ENCODE results near the gene CD7. TPM values are rescaled to one million over a fixed set of nuclear protein-coding genes. Genes with fewer than 3 reads are reported as not detected.
A peak's percentile ranks its signal among the peaks of the same experiment; 100 is the strongest.

The CD7 gene
- total RNA-seq, 2 donors from 2014 or later = 2.8 TPM; not detected in 1

GRCh38 chr17:82354804-82355308 is 37.4 kb upstream of the CD7 start:
- no peak for DNase-seq (ENCODE audit: low spot score)
- H3K36me3 ChIP-seq = no peaks in the 10 kb centered on the region
- TF ChIP-seq POLR2AphosphoS5 (IDR thresholded peaks at IDR 0.05) = no peak
- no peak for TF ChIP-seq POLR2A (IDR thresholded peaks at IDR 0.05)
- no peak for TF ChIP-seq CTCF (IDR thresholded peaks at IDR 0.05)
- H3K27me3 ChIP-seq (replicated peaks; ENCODE audit: insufficient read depth) = no peaks in the 10 kb centered on the region
- H3K4me1 ChIP-seq (replicated peaks) = no peaks in the 10 kb centered on the region
- H3K9me3 ChIP-seq = no peaks in the 10 kb centered on the region
- H3K4me3 ChIP-seq = no peak overlapping the region
- intact Hi-C loops (cut with DNase I) = loop anchor here (5.0 to 10.0 kb wide), 2 partner anchors 197 to 420 kb away; no protein-coding TSS in a partner anchor
- no peak overlapping the region for H3K27ac ChIP-seq
- WGBS = 90% methylated on average over 7 of the region's 7 CpGs

- H3K36me3 ChIP-seq = no peaks in the 10 kb centered on the region
- no peak for DNase-seq (ENCODE audit: low spot score)
- intact Hi-C loops (cut with DNase I) = loop anchor here (1.0 to 10.0 kb wide), 3 partner anchors 61 to 421 kb away; no protein-coding TSS in a partner anchor
- no peaks in the 10 kb centered on the region for H3K9me3 ChIP-seq
- H3K27ac ChIP-seq = no peak overlapping the region
- no peak overlapping the region for H3K4me3 ChIP-seq
- no peaks in the 10 kb centered on the region for H3K4me1 ChIP-seq (replicated peaks)
- H3K27me3 ChIP-seq (replicated peaks; ENCODE audit: insufficient read depth) = no peaks in the 10 kb centered on the region
- TF ChIP-seq POLR2AphosphoS5 (IDR thresholded peaks at IDR 0.05) = no peak
- TF ChIP-seq POLR2A (IDR thresholded peaks at IDR 0.05) = no peak
- no peak for TF ChIP-seq CTCF (IDR thresholded peaks at IDR 0.05)
- WGBS = 88% methylated on average over 8 of the region's 8 CpGs
These were observed 36.1 kb upstream of the CD7 start for GRCh38 chr17:82353484-82353883.

- no peak overlapping the region for H3K27ac ChIP-seq
- no peaks in the 10 kb centered on the region for H3K27me3 ChIP-seq (replicated peaks; ENCODE audit: insufficient read depth)
- intact Hi-C loops (cut with DNase I) = loop anchor here (5.0 to 10.0 kb wide), 2 partner anchors 200 to 423 kb away; no protein-coding TSS in a partner anchor
- DNase-seq (ENCODE audit: low spot score) = peak; percentile 87
- H3K4me3 ChIP-seq = no peak overlapping the region
- TF ChIP-seq CTCF (IDR thresholded peaks at IDR 0.05) (peak; percentile 94 to 100 (median 97)), POLR2AphosphoS5 (IDR thresholded peaks at IDR 0.05) (peak; percentile 68), POLR2A (IDR thresholded peaks at IDR 0.05) (no peak)
- WGBS = 38% methylated on average over 26 of the region's 26 CpGs
- H3K36me3 ChIP-seq = no peaks in the 10 kb centered on the region
- H3K9me3 ChIP-seq = no peaks in the 10 kb centered on the region
- no peaks in the 10 kb centered on the region for H3K4me1 ChIP-seq (replicated peaks)
These were observed 34.5 kb upstream of the CD7 start for GRCh38 chr17:82351713-82352488.

- H3K27ac ChIP-seq = no peak overlapping the region
- H3K27me3 ChIP-seq (replicated peaks; ENCODE audit: insufficient read depth) = no peaks in the 10 kb centered on the region
- no peaks in the 10 kb centered on the region for H3K4me1 ChIP-seq (replicated peaks)
- no peak overlapping the region for H3K4me3 ChIP-seq
- TF ChIP-seq CTCF (IDR thresholded peaks at IDR 0.05) (no peak), POLR2AphosphoS5 (IDR thresholded peaks at IDR 0.05) (no peak), POLR2A (IDR thresholded peaks at IDR 0.05) (no peak)
- no peak for DNase-seq (ENCODE audit: low spot score)
- intact Hi-C loops (cut with DNase I) = loop anchor here (5.0 to 10.0 kb wide), 2 partner anchors 201 to 424 kb away; no protein-coding TSS in a partner anchor
- no peaks in the 10 kb centered on the region for H3K36me3 ChIP-seq
- WGBS = 69% methylated on average over 21 of the region's 21 CpGs
- H3K9me3 ChIP-seq = no peaks in the 10 kb centered on the region
These were observed 33.9 kb upstream of the CD7 start for GRCh38 chr17:82351254-82351712.
